ENCODE data around the gene PRAMEF15. TPM values are rescaled to one million over a fixed set of nuclear protein-coding genes. Genes with fewer than 3 reads are reported as not detected.
"Not testable (repeated sequence)": the region's sequence is repeated elsewhere in the genome, so short reads cannot be mapped to it uniquely, and the experiment has no call there.

The PRAMEF15 gene
- polyA plus RNA-seq, 1 experiment: not detected

DNA sequence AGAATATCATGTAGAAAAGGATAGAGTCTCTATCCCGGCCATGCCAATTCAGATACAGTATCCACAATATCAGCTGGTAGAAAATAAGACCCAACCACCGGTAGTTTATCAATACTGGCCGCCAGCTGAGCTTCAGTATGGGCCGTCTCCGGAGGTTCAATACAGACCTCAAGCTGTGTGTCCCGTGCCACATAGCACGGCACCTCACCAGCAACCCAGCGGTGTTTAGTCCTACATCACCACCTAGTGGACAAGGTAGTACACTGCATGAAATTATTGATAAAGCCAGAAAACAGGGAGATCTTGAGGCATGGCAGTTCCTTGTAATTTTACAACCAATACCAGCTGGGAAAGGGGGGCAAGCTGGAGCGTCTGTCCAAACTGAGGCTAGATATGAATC lies 39.1 kb downstream of the PRAMEF15 start:
- DNase-seq (ENCODE audit: low read depth, low spot score); H3K4me3 ChIP-seq (ENCODE audit: low read depth, low read length); H3K27ac ChIP-seq (ENCODE audit: low read depth, low read length); POLR2A ChIA-PET; CTCF ChIA-PET; H3K27me3 ChIP-seq (ENCODE audit: control insufficient read depth, insufficient read depth, low read length); H3K9me3 ChIP-seq (ENCODE audit: control insufficient read depth, insufficient read depth, low read length): not testable (repeated sequence)

GRCh38 chr1:13356774-13357173 lies 41.4 kb downstream of the PRAMEF15 start:
- TF ChIP-seq CTCF (IDR thresholded peaks at IDR 0.05; ENCODE audit: low read depth, low read length): 0 out of 2 replicates have a peak, but pooled peaks have one; percentile 9
- H3K27ac ChIP-seq (ENCODE audit: low read depth, low read length); H3K4me3 ChIP-seq (ENCODE audit: low read depth, low read length); DNase-seq (ENCODE audit: low read depth, low spot score); H3K9me3 ChIP-seq (ENCODE audit: control insufficient read depth, insufficient read depth, low read length); H3K27me3 ChIP-seq (ENCODE audit: control insufficient read depth, insufficient read depth, low read length); POLR2A ChIA-PET: not testable (repeated sequence)
- CTCF ChIA-PET: interaction anchor here (0.6 kb wide), 1 partner anchor 940 kb away, joined by 4 read pairs; no protein-coding TSS in a partner anchor

- H3K4me3 ChIP-seq (ENCODE audit: low read depth, low read length); H3K27me3 ChIP-seq (ENCODE audit: control insufficient read depth, insufficient read depth, low read length); H3K9me3 ChIP-seq (ENCODE audit: control insufficient read depth, insufficient read depth, low read length); DNase-seq (ENCODE audit: low read depth, low spot score); H3K27ac ChIP-seq (ENCODE audit: low read depth, low read length); POLR2A ChIA-PET; CTCF ChIA-PET: not testable (repeated sequence)
Measured at GRCh38 chr1:13362364-13362763, 47.0 kb downstream of the PRAMEF15 start.

DNA sequence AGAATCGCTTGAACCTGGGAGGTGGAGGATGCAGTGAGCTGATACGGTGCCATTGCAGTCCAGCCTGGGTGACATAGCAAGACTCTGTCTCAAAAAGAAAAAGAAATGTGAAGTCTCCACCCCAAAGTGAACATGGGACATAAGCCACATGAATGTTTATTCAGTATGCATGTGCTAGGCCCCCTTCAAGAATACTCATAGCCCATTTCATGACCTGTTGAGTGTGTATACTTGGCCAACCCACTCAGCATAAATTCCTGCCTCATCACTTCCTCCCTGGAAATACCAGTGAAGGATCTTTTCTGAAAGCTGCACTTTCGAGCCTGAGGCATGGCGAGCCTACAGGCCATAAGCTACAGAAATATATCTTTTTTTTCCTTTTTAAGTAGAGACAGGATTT lies 49.5 kb downstream of the PRAMEF15 start:
- peaks cover 17% of the 10 kb centered on the region for H3K9me3 ChIP-seq (ENCODE audit: control insufficient read depth, insufficient read depth, low read length)
- CTCF ChIA-PET; H3K27me3 ChIP-seq (ENCODE audit: control insufficient read depth, insufficient read depth, low read length); POLR2A ChIA-PET; H3K4me3 ChIP-seq (ENCODE audit: low read depth, low read length); H3K27ac ChIP-seq (ENCODE audit: low read depth, low read length); DNase-seq (ENCODE audit: low read depth, low spot score): not testable (repeated sequence)

DNA sequence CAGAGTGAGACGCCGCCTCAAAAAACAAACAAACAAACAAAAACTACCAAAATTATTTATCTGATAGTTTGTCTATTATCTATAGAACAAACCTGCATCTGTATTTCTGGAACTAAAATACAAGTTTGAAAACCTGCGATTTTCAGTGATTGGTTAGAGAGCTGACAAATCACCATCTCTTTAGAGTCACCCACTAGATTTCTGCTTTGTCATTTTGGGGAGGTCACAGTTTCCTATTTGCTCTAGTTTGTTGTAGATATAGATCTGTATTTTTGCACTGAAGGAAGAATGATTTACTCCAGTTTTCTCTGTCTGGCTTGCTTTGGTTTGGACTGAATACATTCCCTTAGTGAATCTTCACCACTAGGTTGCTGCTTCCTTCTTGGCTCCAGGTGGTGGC lies 51.2 kb downstream of the PRAMEF15 start:
- H3K27ac ChIP-seq (ENCODE audit: low read depth, low read length); H3K4me3 ChIP-seq (ENCODE audit: low read depth, low read length); H3K27me3 ChIP-seq (ENCODE audit: control insufficient read depth, insufficient read depth, low read length); DNase-seq (ENCODE audit: low read depth, low spot score); CTCF ChIA-PET; POLR2A ChIA-PET: not testable (repeated sequence)
- H3K9me3 ChIP-seq (ENCODE audit: control insufficient read depth, insufficient read depth, low read length): peaks cover 17% of the 10 kb centered on the region

- POLR2A ChIA-PET; CTCF ChIA-PET; H3K27ac ChIP-seq (ENCODE audit: low read depth, low read length); H3K4me3 ChIP-seq (ENCODE audit: low read depth, low read length); H3K27me3 ChIP-seq (ENCODE audit: control insufficient read depth, insufficient read depth, low read length); DNase-seq (ENCODE audit: low read depth, low spot score): not testable (repeated sequence)
- H3K9me3 ChIP-seq (ENCODE audit: control insufficient read depth, insufficient read depth, low read length): peaks cover 31% of the 10 kb centered on the region
Measured at GRCh38 chr1:13368544-13368943, 53.2 kb downstream of the PRAMEF15 start.

Small RNAs within 50 kb of the gene (small RNA-seq; reads per million reads assigned to genes)
- not detected for gene RNU6-771P (ENCODE audit: insufficient read length, low read depth)

Other genes starting within 250 kb of the PRAMEF15 start
- not detected in 2 replicates for gene PRAMEF25, start 244.8 kb upstream of the PRAMEF15 start, polyA plus RNA-seq (2011; rRNA removed)
- not detected in 2 replicates for gene HNRNPCL2, start 198.7 kb upstream of the PRAMEF15 start, polyA plus RNA-seq (2011; rRNA removed)
- gene PRAMEF26, start 159.6 kb upstream of the PRAMEF15 start, polyA plus RNA-seq (2011; rRNA removed): not detected in 2 replicates
- gene HNRNPCL4, start 149.9 kb upstream of the PRAMEF15 start, polyA plus RNA-seq (2011; rRNA removed): not detected in 2 replicates
- not detected in 2 replicates for gene PRAMEF9, start 143.7 kb upstream of the PRAMEF15 start, polyA plus RNA-seq (2011; rRNA removed)
- not detected in 2 replicates for gene PRAMEF13, start 114.2 kb upstream of the PRAMEF15 start, polyA plus RNA-seq (2011; rRNA removed)
- gene PRAMEF18, start 89.4 kb upstream of the PRAMEF15 start, polyA plus RNA-seq (2011; rRNA removed): not detected in 2 replicates
- gene PRAMEF5, start 61.4 kb upstream of the PRAMEF15 start, polyA plus RNA-seq (2011; rRNA removed): not detected in 2 replicates
- not detected in 2 replicates for gene PRAMEF8, start 30.4 kb upstream of the PRAMEF15 start, polyA plus RNA-seq (2011; rRNA removed)
- not detected in 2 replicates for gene PRAMEF33, start 12.0 kb upstream of the PRAMEF15 start, polyA plus RNA-seq (2011; rRNA removed)
- not detected in 2 replicates for gene PRAMEF14, start 31.6 kb downstream of the PRAMEF15 start, polyA plus RNA-seq (2011; rRNA removed)
- not detected in 2 replicates for gene PRAMEF19, start 56.4 kb downstream of the PRAMEF15 start, polyA plus RNA-seq (2011; rRNA removed)
- not detected in 2 replicates for gene PRAMEF17, start 74.1 kb downstream of the PRAMEF15 start, polyA plus RNA-seq (2011; rRNA removed)
- not detected in 2 replicates for gene PRAMEF20, start 94.9 kb downstream of the PRAMEF15 start, polyA plus RNA-seq (2011; rRNA removed)
- gene LRRC38, start 198.4 kb downstream of the PRAMEF15 start, polyA plus RNA-seq (2011; rRNA removed): not detected in 2 replicates

Measured in AG04450 (cell line).